T-helper 9 cell (primary cell): ENCODE results near the gene NFATC4.
A peak's percentile ranks its signal among the peaks of the same experiment; 100 is the strongest.
"Not testable (repeated sequence)": the region's sequence is repeated elsewhere in the genome, so short reads cannot be mapped to it uniquely, and the experiment has no call there.

Source experiments
- DNase-seq: peaks from one replicate; pipeline ENCODE4 v3.0.0-alpha.2; 2020
- total RNA-seq, 2 donors: gene quantifications; one replicate each; lab custom pipeline; 2026; lab: John Stamatoyannopoulos, UW

Gene NFATC4
- total RNA-seq = 0 to 0.07 reads per million in 2 donors

DNA sequence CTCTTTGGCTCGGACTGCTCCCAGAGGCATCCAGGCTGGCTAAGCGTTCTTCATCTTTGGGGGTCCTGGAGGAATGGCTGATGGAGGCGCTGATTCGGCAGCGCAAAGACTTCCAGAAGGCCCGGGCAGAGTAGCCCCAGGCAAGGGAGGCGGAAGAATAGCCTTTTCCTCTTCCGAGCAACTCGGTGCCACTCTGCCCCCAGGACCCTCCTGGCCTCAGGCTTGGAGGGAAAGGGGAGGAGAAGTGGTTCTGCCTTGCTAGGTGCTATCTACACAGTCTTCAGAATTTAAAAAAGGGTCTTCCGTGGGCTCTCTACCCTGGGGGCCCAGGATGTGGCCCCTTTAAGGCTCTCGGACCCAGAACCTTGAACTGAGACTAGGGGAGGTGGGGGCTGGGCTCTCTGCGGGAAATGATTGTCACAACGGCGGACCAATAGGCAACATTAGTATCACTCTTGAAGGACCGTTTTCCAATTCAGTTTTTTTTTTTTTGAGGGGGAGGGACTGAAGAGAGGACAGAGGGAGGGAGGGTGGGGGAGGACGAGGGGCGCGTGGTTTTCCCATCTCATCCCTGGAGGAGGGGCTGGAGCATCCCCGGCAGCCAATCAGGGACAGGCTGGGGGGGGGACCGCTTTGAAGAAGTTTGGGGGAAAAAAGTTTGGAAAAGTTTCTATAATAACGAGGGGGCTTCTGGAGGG lies at the start of gene NFATC4:
NFATC4 (plus strand) TSS at position 671 of the 698 bp plus-strand sequence. CDS start 157 bp downstream, outside the sequence.
- no peak for DNase-seq

DNA sequence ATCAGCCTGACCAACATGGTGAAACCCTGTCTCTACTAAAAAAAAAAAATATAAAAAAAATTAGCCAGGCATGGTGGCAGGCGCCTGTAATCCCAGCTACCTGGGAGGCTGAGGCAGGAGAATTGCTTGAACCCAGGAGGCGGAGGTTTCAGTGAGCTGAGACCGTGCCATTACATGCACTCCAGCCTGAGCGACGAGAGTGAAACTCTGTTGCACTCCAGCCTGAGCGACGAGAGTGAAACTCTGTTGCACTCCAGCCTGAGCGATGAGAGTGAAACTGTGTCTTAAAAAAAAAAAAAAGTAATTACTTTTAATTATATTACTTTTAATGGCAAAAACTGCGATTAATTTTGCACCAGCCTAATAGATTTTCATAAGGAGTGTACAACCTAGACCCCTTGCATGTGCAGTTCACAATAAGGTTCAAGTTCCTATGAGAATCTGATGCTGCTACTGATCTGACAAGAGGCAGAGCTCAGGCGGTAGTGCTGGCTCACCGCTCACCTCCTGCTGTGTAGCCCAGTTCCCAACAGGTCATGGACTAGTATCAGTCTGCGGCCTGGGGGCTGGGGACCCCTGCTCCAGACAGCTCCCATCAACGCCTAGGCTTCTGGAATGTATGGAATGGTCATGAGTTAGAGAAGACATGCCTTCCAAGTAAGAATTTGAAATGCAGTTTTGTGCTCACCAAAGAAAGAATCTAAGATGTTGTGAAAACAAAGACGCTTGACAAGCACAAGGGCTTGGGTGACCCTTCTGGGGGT lies 46.6 kb upstream of the NFATC4 start:
- no peak for DNase-seq

DNA sequence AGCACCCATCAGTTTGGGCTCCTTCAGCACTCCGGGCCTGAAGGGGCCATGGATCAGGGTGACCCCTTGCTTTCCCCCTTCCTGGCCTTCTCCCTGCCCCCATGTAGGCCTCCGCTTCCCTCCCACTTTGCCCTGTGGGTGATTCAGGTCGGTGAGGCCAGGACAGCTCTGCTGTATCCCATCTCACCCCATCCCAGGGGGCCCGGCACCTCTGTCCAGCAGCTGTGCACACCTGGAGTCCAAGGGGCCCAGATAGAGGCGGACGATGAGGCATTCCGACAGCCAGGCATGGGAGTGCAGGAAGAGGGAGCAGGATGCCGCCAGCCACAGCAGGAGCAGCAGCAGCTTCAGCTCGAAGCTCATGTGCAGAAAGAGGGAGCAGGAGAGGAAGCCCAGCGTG lies 45.3 kb upstream of the NFATC4 start:
- DNase-seq = no peak

DNA sequence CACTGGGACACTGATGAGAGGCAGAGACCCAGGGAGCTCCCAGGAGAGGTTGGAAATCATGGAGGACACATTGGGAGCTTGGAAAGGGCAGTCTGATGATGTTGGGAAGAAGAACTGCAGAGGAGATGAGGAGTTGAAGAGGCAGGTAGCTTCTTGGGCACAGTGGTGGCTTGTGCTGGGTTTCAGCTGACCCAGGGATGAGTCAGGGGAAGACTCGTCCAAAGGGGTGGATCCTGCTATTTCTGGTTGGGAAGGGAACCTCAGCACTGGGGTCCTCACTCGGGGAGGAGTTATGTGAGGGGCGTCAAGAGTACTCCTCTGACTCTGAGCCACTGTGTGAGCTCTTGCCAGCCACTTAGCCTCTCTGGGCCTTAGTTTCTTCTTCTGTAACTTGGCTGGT lies 44.6 kb upstream of the NFATC4 start:
- no peak for DNase-seq

DNA sequence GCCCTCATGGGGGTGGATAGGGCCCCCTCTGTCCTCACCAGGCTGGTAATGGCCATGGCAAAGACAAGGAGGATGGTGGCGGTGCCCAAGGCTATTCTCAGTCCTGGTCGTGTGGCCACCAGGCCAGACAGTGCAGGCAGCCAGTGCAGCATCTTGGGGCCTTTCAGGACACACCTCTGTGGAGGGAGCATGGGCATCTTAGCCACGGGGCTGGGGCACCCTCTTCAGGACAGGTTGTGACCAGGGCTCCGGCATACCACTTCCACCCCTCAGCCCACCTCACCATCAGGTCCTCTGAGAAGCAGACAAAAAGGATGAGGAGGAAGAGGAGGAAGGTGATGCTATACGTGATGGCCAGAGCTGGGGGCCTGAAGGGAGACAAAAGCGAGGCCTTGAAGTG lies 44.0 kb upstream of the NFATC4 start:
- no peak for DNase-seq

DNA sequence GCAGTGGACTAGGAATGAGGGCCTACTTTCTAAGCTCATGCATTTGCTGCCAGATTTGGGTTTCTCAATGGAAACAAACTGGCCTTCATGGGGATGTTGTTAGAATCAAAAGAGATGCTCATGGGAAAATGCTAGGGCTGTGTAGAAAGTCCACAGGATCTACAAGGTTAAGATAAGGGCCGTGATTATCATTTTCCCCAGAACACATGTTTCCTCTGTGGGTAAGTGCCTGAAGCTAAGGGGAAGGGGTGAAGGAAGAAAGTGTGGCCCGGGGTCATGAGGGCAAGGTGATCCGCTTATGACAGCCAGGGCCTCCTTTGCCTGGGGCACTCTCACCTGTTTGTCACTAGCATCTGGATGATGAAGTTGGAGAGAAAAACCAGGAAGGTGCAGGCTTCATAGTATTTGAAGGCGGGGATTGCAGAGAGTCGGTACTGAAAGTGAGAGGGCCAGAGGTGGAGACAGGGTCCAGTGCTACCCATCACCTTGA lies 42.9 kb upstream of the NFATC4 start:
- DNase-seq = no peak

DNA sequence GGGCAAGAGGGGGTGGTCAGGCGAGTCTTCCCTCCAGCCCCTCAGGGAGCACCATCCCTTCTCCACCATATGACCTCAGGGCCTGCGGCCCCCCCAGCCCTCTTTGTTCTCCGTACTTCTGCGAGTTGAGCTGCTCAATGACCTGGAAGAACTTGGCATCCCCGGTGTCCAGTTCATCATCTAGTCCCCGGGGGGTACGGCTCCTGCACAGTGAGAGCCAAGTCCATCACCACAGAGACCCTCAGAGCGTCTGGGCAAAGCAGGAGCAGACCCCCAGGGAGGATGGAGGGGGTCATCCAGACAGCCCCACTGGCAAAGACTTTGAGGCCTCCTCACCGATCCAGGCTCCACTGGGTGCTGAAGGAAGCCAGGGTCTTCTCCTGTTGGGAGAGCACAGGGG lies 42.0 kb upstream of the NFATC4 start:
- DNase-seq = no peak

DNA sequence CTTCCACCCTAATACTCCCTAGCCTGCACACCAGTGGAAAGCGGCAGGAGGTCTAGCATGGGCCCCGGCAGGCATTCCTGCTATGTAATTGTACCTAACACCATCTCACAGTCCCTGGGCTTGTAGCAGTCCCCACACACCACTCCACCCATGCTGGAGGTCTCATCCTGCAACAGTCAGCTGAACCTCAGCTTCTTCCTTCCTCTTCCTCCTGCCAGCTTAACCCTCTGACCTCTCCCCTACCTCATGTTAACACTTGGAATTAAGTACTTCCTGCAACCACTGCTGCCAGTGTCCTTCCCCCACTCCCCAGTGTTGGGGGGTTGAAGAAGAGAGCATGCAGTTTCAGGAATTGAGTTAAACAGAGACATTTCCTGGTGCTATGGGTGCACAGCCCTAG lies 40.7 kb upstream of the NFATC4 start:
- no peak for DNase-seq

DNA sequence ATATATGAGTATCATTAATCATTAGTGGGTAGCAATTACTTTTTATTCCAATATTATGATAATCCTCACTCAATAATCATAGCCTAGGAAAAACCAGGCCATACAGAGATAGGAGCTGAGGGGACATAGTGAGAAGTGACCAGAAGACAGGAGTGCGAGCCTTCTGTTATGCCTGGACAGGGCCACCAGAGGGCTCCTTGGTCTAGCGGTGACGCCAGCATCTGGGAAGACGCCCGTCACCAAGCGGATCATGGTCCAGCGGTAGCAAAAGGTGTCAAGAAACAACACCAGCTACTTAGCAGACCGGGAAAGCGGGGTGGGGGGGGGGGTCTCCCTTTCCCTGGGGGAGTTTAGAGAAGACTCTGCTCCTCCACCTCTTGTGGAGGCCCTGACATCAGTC lies 40.1 kb upstream of the NFATC4 start:
- DNase-seq = not testable (repeated sequence)

DNA sequence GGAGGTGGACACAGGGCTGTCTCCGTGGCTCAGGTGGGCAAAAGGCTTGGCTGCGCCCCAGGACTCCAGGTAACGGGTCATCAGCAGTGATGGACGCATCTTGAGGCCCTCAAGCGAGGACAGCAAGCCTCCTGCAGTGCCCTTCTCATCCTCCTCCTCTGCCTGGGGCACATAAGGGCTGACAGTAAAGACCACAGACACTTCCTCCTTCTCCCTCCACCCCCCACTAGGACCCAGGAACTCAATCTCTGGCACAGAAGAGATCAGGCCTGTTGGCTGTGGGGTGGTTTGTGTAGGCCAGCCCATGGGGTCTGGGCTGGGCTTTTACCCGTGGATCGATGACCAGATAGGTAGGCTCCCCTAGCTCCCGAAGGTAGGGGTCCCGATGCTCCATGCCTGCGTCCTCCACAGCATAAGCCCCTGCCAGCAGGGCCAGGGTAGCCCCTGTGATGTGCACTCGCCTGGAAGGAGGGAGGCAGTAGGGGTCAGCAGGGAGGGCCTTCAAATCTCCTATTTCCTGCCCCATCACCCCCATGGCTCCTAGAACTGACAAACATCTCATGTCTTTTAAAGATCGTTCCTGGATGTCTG lies 38.8 kb upstream of the NFATC4 start:
- DNase-seq = no peak

DNA sequence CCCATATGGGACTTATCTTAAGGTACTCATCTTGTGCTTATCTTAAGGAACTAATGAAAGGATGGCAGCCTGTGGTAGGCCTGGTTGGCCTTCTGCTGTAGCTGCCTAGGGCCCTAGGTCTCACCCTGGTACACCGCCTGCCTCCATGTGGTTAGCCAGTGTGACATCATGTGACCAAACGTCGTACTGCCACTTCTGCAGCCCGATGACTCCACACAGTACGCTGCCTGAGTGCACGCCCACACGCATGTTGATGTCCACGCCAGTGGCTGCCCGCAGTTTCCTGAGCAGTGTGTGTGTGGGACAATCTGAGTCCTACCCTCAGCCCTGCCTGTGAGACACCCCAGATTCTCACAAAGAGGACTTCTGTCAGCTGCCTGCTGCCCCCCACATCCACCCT lies 38.2 kb upstream of the NFATC4 start:
- DNase-seq = peak; percentile 59

DNA sequence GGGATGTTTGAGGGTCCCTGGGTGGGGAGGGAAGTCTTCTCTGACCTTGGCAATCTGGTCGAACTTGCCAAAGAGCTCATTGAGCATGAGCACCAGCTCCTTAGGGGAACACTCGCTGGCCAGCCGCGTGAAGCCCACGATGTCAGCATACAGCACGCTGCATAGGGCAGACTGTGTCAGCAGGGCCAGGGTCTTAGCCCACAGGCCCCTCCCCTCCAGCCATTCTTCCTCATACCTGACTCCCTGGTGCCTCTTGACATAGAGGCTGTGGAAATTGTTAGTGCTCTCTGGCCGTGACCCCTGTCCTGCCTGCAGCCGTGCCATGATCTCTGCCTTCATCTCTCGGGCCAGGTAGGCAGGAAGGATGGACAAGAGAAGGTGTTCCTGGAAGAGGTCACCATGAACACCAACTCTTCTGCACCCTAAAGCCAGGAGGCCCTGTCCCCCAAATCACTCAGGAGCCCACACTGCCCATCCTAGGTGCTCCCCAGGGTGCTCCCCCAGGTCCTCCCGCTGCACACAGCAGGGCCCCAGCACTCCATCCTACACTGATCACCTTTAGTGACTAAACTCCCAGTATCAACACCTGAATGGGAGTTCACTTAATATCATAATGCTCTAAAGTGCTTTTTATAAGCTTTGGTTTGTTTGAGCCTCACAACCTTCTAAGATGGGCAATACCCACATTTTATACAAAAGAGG lies 36.9 kb upstream of the NFATC4 start:
- DNase-seq = no peak

DNA sequence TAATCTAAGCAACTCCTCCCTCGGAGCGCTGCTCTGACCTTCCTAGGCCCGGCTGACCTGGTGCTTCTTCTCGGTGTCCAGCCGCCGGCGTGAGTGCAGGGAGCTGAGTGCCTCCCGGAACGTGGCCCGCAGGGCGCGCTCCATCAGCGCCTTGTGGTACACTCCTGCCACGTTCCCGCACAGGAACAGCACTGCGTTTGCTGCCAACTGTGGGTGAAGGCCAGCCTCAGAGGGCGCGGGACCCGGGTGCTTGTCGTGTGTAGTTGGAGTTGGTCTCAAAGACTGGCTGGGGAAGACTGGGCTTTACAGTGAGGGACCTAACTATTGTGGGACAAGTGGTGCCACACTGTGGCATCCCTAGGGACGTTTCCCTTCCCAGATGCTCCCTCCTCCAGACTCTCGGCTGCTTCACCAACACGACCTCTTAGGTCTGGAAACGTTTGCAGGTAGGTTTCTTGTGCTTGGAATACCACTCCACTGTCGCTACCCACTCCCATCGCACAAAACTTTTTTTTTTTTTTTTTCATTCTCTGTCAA lies 36.2 kb upstream of the NFATC4 start:
- no peak for DNase-seq

DNA sequence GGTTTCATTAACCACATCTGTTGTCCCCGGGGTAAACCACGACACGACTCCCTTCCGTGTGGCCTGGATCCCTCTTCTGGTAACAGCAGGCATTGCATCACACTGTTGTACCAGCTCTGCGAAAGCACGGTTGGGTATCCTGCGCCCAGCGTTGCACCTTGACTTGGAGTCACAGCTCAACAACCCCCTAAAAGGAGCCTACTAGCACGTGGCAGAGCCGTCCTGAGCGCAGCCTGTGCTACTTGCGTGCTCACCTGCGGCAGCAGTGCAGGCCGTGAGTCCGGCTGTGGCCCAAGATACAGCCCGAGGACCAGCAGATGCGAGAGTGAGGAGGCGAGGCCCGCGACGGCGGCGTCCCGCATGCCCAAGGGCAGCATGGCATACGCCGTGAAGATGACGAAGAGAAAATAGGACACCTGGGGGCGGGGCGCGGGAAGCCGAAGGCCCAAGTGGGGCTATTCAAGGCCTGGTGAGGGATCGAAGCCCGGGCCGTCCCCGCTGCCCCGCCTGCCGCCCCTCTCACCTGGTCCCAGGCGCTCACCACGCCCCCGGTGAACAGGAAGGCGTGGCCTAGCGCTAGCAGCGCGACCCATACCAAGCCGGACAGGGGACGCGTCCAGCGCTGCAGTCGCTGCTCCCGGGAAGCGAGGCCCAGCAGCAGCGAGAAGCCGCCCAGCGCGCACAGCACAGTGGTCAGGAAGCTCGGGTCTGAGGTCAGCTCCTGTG lies 35.6 kb upstream of the NFATC4 start:
- DNase-seq = peak; percentile 78

DNA sequence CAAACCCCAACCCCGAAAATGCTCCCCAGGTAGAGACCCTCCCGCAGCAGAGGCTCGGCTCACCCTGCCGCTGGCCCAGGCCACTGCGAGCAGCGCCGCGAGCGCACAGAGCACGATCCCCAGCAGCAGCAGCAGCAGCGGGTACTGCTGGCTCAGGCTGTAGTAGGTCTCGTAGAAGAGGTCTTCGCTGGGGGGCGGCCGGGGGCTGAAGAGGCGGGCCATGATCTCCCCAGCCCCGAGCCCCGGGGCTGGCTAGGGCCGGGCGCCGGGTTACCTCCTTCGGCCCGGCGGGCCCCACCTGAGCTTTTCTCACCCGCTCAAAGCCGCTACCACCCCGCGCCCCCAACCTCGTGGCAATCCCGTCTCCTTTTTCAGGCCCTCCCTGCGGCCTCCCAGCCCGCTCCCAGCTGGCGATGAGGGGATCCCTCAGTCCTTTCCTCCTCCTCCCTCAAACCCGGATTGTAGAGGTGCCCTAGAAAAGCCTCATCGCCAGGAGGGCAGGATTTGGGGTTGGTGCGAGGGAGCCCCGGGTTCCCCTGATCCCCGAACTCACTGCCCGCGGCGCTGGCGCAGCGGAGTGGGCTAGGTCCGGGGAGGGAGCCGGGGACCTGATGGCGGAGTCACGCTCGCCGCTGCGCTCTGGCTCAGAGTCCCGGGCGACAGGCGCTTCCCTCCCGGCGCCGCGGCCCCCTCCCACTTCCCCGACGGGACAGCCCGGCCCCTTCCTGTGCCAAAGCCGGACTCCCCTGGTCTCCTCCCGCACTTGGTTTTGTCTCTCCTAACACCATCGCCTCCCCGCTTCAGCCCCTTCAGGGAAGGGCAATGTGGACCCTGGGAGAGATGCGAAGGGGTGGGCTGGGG lies 33.3 kb upstream of the NFATC4 start, which contains the start of gene ADCY4:
ADCY4 (minus strand) TSS at position 641 of the 861 bp plus-strand sequence; CDS start at position 222, 419 bp downstream.
- DNase-seq = peak; percentile 17

DNA sequence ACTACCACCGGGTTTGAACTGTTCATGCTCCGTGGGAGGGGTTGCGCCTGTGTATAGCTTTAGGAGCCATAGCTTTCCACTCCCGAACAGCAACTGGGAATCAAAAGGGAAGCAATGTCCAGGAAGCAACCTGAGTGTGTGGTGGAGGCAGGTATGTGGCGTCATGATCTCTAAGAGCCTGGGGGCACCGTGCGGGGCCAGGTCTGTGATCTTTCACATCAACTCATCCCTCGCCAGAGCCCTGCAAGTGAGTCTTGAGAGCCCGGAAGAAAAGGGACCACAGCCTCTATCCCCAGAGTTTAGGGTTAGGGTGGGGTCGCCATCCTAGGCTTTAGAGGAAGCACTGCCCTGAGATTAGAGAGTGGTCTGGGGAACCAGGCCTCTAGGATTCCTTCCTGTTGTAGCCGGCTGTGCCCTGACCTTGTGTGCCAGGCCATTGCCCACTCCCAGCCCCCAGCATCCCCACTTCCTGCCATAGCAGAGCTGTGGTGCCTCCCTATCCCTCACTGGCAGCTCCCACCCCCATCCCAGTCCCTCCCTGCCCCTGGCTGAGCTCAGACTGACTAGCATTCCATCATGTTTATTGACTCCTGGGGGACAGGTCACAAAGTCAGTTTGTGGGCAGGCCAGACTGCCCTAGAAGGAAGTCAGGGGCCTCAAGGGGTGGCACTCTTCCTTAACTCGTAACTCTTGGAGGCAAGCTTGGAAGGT lies 32.4 kb upstream of the NFATC4 start:
- no peak for DNase-seq

DNA sequence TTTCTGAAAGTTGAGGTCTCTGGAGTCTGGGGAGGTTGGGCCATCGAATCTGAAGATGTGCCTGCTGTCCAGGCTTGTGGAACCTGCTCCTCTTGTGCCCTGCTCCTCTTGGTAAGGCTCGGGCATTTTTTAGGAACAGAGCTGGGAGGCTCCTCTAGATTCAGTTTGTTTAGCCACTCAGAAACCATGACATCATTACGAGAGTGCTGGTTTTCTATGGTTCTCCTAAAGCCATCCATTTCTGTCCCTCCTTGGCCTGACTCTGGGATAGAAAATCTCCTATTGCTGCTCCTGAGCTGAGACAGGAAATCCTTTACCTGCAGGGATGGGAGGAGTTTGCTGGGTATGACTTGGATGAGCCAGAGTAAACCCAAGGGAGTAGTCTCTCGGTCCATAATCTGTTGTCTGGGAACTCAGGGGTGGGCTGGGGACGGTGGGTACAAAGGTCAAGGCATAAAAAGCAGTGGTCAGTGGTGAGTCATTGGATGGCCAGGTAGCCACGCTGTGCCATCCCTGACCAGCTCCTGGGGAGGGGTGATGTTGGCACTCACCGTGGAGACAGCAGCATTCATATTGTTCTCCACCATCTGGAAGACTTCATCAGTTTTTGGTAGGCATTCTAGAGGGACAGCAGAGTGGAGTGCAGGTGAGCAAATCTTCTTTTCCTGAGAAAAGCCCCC lies 30.7 kb upstream of the NFATC4 start:
- DNase-seq = no peak

DNA sequence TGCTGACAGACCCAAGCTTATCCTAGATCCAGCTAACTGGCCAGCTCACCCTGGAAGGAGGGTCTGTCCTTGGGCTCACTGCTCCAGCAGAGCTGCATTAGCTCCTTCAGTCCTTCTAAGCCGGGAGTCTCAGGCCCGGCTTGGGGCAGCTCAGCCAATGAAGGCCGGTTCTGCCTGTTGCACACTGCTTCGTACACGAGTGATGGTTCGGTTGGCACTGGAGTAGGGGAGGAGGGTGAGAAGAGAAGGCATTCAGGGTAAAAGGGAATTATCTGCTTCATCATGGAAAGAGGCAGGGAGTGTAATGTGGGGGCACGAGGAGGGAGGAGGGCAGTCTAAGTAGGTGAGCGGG lies 30.2 kb upstream of the NFATC4 start:
- no peak for DNase-seq

DNA sequence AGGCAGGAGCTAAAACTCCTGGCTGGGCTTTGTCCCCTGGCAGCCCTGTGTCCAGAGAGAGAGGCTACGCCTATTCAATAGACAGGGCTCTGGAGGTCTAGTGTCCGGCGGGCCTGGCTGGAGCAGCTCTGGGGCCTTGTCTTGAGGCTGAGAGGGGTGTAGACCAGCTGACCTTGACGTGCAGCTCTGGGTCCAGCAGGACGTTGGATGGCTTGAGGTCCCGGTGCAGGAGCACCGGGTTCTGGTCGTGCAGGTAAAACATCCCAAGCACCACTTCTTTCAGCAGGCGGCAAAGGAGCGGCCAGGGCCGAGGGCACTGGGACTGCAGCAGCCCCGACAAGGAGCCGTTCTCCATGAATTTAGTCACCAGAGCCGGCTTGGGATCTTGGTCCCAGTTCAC lies 29.1 kb upstream of the NFATC4 start:
- no peak for DNase-seq
